IMR-90 (cell line): ENCODE measurements around the gene SPG11. TPM values are rescaled to one million over a fixed set of nuclear protein-coding genes. Genes with fewer than 3 reads are reported as not detected.

ENCODE experiments used
- ATAC-seq: fragments of 200-7000 bp; cut with Tn5 transposase; 2 replicates; pipeline ENCODE4 v1.9.1; 2020; ENCODE audit warnings: low read depth, mild to moderate bottlenecking, moderate library complexity
- BruUV-seq: library from RNA; stranded (reverse); fragments of 400-500 nt; replicated peaks from 2 replicates; lab custom pipeline; 2021; lab: Mats Ljungman, UMichigan
- CTCF ChIA-PET: fragments of 300-600 bp; formaldehyde crosslinking; extraction: SDS; loops from one replicate; lab custom pipeline; 2021; ENCODE audit warnings: antibody characterized with exemption; lab: Yijun Ruan, JAX
- POLR2A ChIA-PET: fragments of 300-600 bp; sonication (Branson Sonifier 250); formaldehyde crosslinking; loops from one replicate; lab custom pipeline; 2022; ENCODE audit warnings: antibody characterized with exemption; ENCODE audit not compliant: unreplicated experiment; lab: Charles Lee
- DNase-seq: peaks from one replicate; pipeline ENCODE4 v3.0.0; 2013
- H2AFZ ChIP-seq: replicated peaks from 2 replicates; pipeline ENCODE3; 2013; ENCODE audit warnings: low read length, mild to moderate bottlenecking; ENCODE audit not compliant: poor library complexity
- H2AK5ac ChIP-seq: 2 replicates; pipeline ENCODE4 v1.6.1; 2013; ENCODE audit warnings: low read depth, low read length, inconsistent platforms
- H2AK9ac ChIP-seq: replicated peaks from 2 replicates; pipeline ENCODE3; 2013; ENCODE audit warnings: mild to moderate bottlenecking, low read depth, low read length, moderate library complexity; ENCODE audit not compliant: poor library complexity
- H2BK120ac ChIP-seq: 2 replicates; pipeline ENCODE4 v1.6.1; 2013; ENCODE audit warnings: low read depth, low read length, inconsistent platforms
- H2BK15ac ChIP-seq: 3 replicates; pipeline ENCODE4 v1.6.1; 2013; ENCODE audit warnings: low read depth, low read length, inconsistent platforms
- H2BK20ac ChIP-seq: 2 replicates; pipeline ENCODE4 v1.6.1; 2013; ENCODE audit warnings: low read depth, mild to moderate bottlenecking, inconsistent platforms, low read length, moderate library complexity
- H2BK5ac ChIP-seq: 2 replicates; pipeline ENCODE4 v1.6.1; 2013; ENCODE audit warnings: mild to moderate bottlenecking, low read depth, low read length, inconsistent platforms; ENCODE audit not compliant: poor library complexity, severe bottlenecking
- H3K14ac ChIP-seq: replicated peaks from 2 replicates; pipeline ENCODE4 v1.6.1; 2013; ENCODE audit warnings: low read depth, low read length, inconsistent platforms
- H3K18ac ChIP-seq: 2 replicates; pipeline ENCODE4 v1.6.1; 2013; ENCODE audit warnings: low read depth, low read length, control low read depth
- H3K23ac ChIP-seq: 2 replicates; pipeline ENCODE4 v1.6.1; 2013; ENCODE audit warnings: low read depth, low read length, inconsistent platforms
- H3K27ac ChIP-seq: 2 replicates; pipeline ENCODE4 v1.5.1; 2013; ENCODE audit warnings: mild to moderate bottlenecking, control low read depth, low read length; ENCODE audit not compliant: insufficient read depth
- H3K27me3 ChIP-seq: 2 replicates; pipeline ENCODE4 v1.6.1; 2013; ENCODE audit warnings: low read length; ENCODE audit not compliant: control insufficient read depth, insufficient read depth
- H3K36me3 ChIP-seq: 2 replicates; pipeline ENCODE4 v1.6.1; 2013; ENCODE audit warnings: low read length, mixed read lengths; ENCODE audit not compliant: control insufficient read depth, insufficient read depth
- H3K4ac ChIP-seq: 2 replicates; pipeline ENCODE4 v1.6.1; 2013; ENCODE audit warnings: low read depth, low read length, inconsistent platforms
- H3K4me1 ChIP-seq: 2 replicates; pipeline ENCODE4 v1.6.1; 2013; ENCODE audit warnings: low read length, mixed read lengths; ENCODE audit not compliant: control insufficient read depth, insufficient read depth
- H3K4me2 ChIP-seq: 2 replicates; pipeline ENCODE4 v1.6.1; 2013; ENCODE audit warnings: low read depth, mild to moderate bottlenecking, control low read depth, low read length, moderate library complexity
- H3K4me3 ChIP-seq: 2 replicates; pipeline ENCODE4 v1.5.1; 2013; ENCODE audit warnings: low read depth, mild to moderate bottlenecking, control low read depth, low read length, moderate library complexity; ENCODE audit not compliant: insufficient read depth
- H3K56ac ChIP-seq: 2 replicates; pipeline ENCODE4 v1.6.1; 2013; ENCODE audit warnings: low read length, inconsistent platforms; ENCODE audit not compliant: insufficient read depth; ENCODE audit errors: extremely low read depth
- H3K79me1 ChIP-seq, 2 experiments: 2 replicates each; pipeline ENCODE4 v1.6.1; 2013; ENCODE audit warnings: low read length in 2 of 2, inconsistent platforms in 1 of 2, low read depth in 1 of 2
- H3K9ac ChIP-seq: 2 replicates; pipeline ENCODE4 v1.6.1; 2013; ENCODE audit warnings: low read depth, low read length, control low read depth
- H3K9me1 ChIP-seq: 2 replicates; pipeline ENCODE4 v1.6.1; 2013; ENCODE audit warnings: low read length, inconsistent platforms; ENCODE audit not compliant: insufficient read depth
- H3K9me3 ChIP-seq: 2 replicates; pipeline ENCODE4 v1.6.1; 2013; ENCODE audit warnings: low read length; ENCODE audit not compliant: control insufficient read depth, insufficient read depth
- H4K20me1 ChIP-seq: 2 replicates; pipeline ENCODE4 v1.6.1; 2013; ENCODE audit warnings: low read length, inconsistent platforms; ENCODE audit not compliant: insufficient read depth
- H4K5ac ChIP-seq: 2 replicates; pipeline ENCODE4 v1.6.1; 2013; ENCODE audit warnings: mild to moderate bottlenecking, low read depth, low read length, control low read depth
- H4K8ac ChIP-seq, 2 experiments: 2 replicates each; pipeline ENCODE4 v1.6.1; 2013; ENCODE audit warnings: low read depth in 2 of 2, low read length in 2 of 2, control low read depth in 1 of 2, inconsistent platforms in 1 of 2
- H4K91ac ChIP-seq: 2 replicates; pipeline ENCODE4 v1.6.1; 2013; ENCODE audit warnings: low read depth, low read length, inconsistent platforms; ENCODE audit not compliant: insufficient read depth
- CEBPB ChIP-seq: IDR thresholded peaks from 2 replicates; pipeline ENCODE4 v1.6.1; 2012; ENCODE audit warnings: low read depth, low read length, improper control_type of control experiment
- CHD1 ChIP-seq: IDR thresholded peaks from 2 replicates; pipeline ENCODE4 v1.6.1; 2012; ENCODE audit warnings: low read depth, low read length, improper control_type of control experiment
- FOS ChIP-seq: fragments of 150-350 bp; IDR thresholded peaks from 2 replicates; pipeline ENCODE4 v1.6.1; 2016; ENCODE audit warnings: low read depth, low read length
- MXI1 ChIP-seq: IDR thresholded peaks from 2 replicates; pipeline ENCODE4 v1.6.1; 2012; ENCODE audit warnings: low read depth, mild to moderate bottlenecking, low read length, moderate library complexity, borderline replicate concordance
- USF2 ChIP-seq: fragments of 150-350 bp; IDR thresholded peaks from 2 replicates; pipeline ENCODE4 v1.6.1; 2017; ENCODE audit warnings: mild to moderate bottlenecking, antibody characterized with exemption, low read length, low read depth
- WGBS, 2 experiments: methylation state at CpG; one replicate each; pipeline versions ENCODE4 v1.1.5 to v1.1.7; 2013; ENCODE audit warnings: missing lambda C conversion rate in 2 of 2; ENCODE audit not compliant: insufficient read length in 1 of 2; ENCODE audit errors: extremely low coverage in 2 of 2; 5-methylcytosine and 5-hydroxymethylcytosine counted together
- dilution Hi-C: fragments of 300-500 bp; cut with HindIII; formaldehyde crosslinking; loops from one replicate; pipeline ENCODE4 v1.14.3; 2018; ENCODE audit warnings: low sequenced_read_pairs; ENCODE audit not compliant: unreplicated experiment
- in situ Hi-C: fragments of 300-500 bp; cut with MboI; formaldehyde crosslinking; loops from 3 replicates; pipeline ENCODE4 v1.14.3; 2019; ENCODE audit warnings: low sequenced_read_pairs, inconsistent platforms, mixed read lengths
- intact Hi-C: fragments of 100-400 bp; cut with micrococcal nuclease; formaldehyde crosslinking; loops from 2 replicates; pipeline ENCODE4 v1.10.0; 2022
- polyA plus RNA-seq, 3 experiments: library from polyadenylated mRNA; depleted of rRNA; stranded (reverse); fragments of >200 nt; gene quantifications; 2 replicates each; pipeline ENCODE4 v1.2.3, GENCODE V29; 2012; ENCODE audit warnings: low replicate concordance in 1 of 3
- total RNA-seq: library from RNA; depleted of rRNA; stranded (reverse); fragments of >200 nt; gene quantifications from 2 replicates; pipeline ENCODE4 v1.2.3, GENCODE V29; 2012
- TF ChIP-seq, protein P1 (sequence below): conservative IDR thresholded peaks from 2 replicates; pipeline ENCODE4 v1.5.1; 2012; ENCODE audit warnings: mild to moderate bottlenecking, low read depth, low read length, improper control_type of control experiment
- TF ChIP-seq, protein P2 (sequence below): fragments of 150-350 bp; IDR thresholded peaks from 2 replicates; pipeline ENCODE4 v1.6.1; 2016; ENCODE audit warnings: low read depth, mild to moderate bottlenecking, low read length, moderate library complexity, borderline replicate concordance

The SPG11 gene
- total and polyA plus RNA-seq, 2 of the 4 experiments (the other 2 are of a cell fraction): 30.8 to 32.6 TPM

DNA sequence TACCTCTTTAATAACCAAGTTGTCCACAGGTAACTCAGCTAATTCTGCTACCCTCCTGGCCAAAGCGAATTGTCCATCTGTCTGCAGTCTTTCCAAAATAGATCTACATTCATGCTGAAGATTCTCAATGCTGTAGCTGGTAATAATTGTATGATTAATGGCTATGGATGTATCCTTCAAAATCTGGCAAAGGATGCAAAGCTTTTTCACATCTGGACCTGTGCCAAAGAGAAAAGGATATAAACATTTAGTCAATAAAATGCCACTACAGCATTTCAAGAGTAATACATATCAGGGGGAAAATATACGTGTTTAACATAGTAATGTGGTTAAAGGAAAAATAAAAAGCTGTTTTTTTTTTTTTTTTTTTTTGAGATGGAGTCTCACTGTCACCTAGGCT lies 77.8 kb downstream of the SPG11 start:
- H2AK5ac ChIP-seq: no peak overlapping the region
- POLR2A ChIA-PET: no interaction called here
- no peak overlapping the region for H3K4ac ChIP-seq
- peaks cover 0 to 3% of the 10 kb centered on the region in 2 experiments; a peak in 1 of 4 replicates for H3K79me1 ChIP-seq
- WGBS, 2 experiments: no CpG with 5 or more reads among the region's 2 CpGs
- H2BK15ac ChIP-seq: no peak overlapping the region
- no peak overlapping the region for H3K9ac ChIP-seq
- dilution Hi-C loops: no loop called here
- no peaks in the 10 kb centered on the region for H3K4me1 ChIP-seq
- no peak overlapping the region for H3K23ac ChIP-seq
- no peak overlapping the region for H4K5ac ChIP-seq
- H2BK120ac ChIP-seq: no peak overlapping the region
- H4K20me1 ChIP-seq: no peaks in the 10 kb centered on the region
- no peak overlapping the region for H4K91ac ChIP-seq
- no peaks in the 10 kb centered on the region; the same call in 1 of the 2 replicates for H3K9me1 ChIP-seq
- CTCF ChIA-PET: interaction anchor here (0.7 kb wide), 2 partner anchors 10 to 118 kb away, joined by 3 to 5 read pairs; no protein-coding TSS in a partner anchor
- H3K14ac ChIP-seq: no peak overlapping the region
- BruUV-seq: no TSS peak
- H3K9me3 ChIP-seq: no peaks in the 10 kb centered on the region
- no peak overlapping the region for H2AK9ac ChIP-seq
- no peak overlapping the region for H2BK5ac ChIP-seq
- ATAC-seq (no peak), DNase-seq (no peak)
- no peak overlapping the region for H2AFZ ChIP-seq
- H3K18ac ChIP-seq: no peak overlapping the region
- intact Hi-C loops: no loop called here
- H3K27ac ChIP-seq: no peak overlapping the region
- in situ Hi-C loops: no loop called here
- no peak overlapping the region for H3K4me2 ChIP-seq
- peaks cover 40% of the 10 kb centered on the region for H3K36me3 ChIP-seq
- H3K27me3 ChIP-seq: no peaks in the 10 kb centered on the region
- H4K8ac ChIP-seq: no peak overlapping the region
- no peak overlapping the region for H3K56ac ChIP-seq
- H2BK20ac ChIP-seq: no peak overlapping the region
- TF ChIP-seq, protein P1, sequence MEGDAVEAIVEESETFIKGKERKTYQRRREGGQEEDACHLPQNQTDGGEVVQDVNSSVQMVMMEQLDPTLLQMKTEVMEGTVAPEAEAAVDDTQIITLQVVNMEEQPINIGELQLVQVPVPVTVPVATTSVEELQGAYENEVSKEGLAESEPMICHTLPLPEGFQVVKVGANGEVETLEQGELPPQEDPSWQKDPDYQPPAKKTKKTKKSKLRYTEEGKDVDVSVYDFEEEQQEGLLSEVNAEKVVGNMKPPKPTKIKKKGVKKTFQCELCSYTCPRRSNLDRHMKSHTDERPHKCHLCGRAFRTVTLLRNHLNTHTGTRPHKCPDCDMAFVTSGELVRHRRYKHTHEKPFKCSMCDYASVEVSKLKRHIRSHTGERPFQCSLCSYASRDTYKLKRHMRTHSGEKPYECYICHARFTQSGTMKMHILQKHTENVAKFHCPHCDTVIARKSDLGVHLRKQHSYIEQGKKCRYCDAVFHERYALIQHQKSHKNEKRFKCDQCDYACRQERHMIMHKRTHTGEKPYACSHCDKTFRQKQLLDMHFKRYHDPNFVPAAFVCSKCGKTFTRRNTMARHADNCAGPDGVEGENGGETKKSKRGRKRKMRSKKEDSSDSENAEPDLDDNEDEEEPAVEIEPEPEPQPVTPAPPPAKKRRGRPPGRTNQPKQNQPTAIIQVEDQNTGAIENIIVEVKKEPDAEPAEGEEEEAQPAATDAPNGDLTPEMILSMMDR: no peak
- no peak for TF ChIP-seq CHD1
- TF ChIP-seq, protein P2, sequence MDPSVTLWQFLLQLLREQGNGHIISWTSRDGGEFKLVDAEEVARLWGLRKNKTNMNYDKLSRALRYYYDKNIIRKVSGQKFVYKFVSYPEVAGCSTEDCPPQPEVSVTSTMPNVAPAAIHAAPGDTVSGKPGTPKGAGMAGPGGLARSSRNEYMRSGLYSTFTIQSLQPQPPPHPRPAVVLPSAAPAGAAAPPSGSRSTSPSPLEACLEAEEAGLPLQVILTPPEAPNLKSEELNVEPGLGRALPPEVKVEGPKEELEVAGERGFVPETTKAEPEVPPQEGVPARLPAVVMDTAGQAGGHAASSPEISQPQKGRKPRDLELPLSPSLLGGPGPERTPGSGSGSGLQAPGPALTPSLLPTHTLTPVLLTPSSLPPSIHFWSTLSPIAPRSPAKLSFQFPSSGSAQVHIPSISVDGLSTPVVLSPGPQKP: no peak
- TF ChIP-seq CEBPB: no peak
- no peak for TF ChIP-seq MXI1
- TF ChIP-seq FOS: no peak
- no peak for TF ChIP-seq USF2
- H3K4me3 ChIP-seq: no peak overlapping the region
